NCI-H446 (cell line): Measurements from ENCODE around the gene MRPL20.
"Not testable (repeated sequence)": the region's sequence is repeated elsewhere in the genome, so short reads cannot be mapped to it uniquely, and the experiment has no call there.

Experiments
- DNase-seq, 2 experiments: peaks; one replicate each; lab custom pipeline; 2025; lab: John Stamatoyannopoulos, UW

The MRPL20 gene

DNA sequence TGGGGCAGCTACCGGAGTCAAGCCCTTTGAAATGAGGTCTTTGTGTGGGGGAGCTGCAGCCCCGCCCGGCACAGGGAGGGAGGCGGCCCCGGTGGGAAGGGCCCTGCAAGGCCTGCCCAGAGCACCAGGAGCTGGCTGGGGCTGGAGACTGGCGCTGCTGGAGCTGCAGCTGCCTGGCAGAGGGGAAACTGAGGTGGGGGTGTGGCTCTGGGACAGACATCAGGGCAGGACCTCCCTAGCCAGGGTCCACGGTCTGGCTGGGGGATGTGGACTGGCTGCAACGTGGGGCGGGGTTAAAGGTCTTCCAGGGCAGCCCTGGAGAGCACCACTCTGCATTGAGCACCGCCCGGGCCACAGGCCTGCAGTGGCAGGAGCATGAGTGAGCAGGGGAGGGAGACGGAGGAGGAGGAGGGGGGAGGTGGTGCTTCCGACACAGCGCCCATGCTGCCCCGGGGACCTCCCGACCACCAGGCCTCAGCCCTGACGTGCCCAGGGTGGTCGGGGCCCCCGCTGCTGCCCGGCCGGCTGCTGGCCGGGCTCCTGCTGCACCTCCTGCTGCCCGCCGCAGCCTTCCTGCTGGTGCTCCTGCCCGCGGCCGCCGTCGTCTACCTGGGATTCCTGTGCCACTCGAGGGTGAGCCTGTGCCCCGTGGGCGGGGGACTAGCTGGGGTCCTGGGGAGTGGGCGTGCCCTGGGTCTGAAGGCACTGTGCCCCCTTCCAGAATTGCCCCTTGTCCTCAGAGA is 18.8 kb upstream of the MRPL20 start:
- no peak for DNase-seq

DNA sequence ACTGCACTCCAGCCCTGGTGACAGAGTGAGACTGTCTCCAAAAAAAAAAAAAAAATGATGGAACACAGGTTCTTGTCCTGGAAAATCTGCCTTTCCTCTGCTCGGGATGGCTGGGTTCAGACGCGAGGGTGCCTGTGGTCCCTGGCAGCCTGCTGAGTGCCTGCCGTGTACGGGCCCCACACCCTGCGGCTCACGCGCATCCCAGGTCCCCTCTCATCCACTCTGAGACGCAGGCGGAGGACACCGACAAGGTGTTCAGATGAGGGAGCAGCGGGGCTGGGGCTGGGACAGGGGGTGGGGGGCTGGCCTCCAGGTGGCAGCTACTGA is 18.3 kb upstream of the MRPL20 start:
- no peak for DNase-seq

DNA sequence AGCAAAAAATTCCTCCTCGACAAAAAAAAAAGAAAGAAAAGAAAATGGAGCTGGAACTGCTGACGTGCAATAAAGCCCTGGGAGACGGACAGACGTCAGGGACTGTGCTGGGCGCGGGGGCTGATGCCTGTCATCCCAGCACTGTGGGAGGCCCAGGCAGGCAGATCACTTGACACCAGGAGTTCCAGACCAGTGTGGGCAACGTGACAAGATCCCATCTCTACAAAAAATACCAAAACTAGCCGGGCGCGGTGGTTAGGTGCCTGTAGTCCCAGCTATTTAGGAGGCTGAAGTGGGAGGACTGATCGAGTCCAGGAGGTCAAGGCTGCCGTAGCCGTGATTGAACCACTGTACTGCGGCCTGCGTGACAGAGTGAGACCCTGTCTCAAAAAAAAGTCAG is 17.6 kb upstream of the MRPL20 start:
- DNase-seq = no peak

GRCh38 chr1:1423245-1423597 is 16.1 kb upstream of the MRPL20 start:
- no peak for DNase-seq

- DNase-seq = no peak
Measured at GRCh38 chr1:1422465-1423244, 15.6 kb upstream of the MRPL20 start.

DNA sequence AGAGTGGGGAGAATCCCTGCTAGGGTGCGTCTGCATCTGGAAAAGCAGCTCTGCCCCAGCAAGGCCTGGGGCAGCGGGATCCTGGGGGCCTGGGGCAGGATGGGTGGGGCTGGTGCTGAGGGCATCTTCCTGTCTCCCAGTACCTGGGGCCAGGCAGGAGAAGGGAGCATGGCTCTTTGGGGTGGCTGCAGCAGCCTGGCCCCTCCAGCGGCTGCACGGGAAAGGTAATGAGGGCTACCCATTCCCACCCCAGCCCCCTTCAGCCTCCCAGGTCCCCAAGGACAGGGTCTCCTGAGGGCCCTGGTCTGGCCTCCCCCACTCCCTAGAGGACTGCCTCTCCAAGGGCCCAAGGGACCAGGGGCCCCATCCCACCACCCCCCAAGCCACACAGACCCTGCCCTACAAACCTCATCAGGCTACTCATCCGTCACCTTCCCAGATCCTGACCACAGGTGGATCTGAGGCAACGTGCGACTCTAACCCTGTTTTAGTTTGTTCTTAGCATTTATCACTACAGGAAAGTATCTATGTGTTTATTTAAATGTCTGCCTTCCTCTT is 14.9 kb upstream of the MRPL20 start:
- no peak for DNase-seq

DNA sequence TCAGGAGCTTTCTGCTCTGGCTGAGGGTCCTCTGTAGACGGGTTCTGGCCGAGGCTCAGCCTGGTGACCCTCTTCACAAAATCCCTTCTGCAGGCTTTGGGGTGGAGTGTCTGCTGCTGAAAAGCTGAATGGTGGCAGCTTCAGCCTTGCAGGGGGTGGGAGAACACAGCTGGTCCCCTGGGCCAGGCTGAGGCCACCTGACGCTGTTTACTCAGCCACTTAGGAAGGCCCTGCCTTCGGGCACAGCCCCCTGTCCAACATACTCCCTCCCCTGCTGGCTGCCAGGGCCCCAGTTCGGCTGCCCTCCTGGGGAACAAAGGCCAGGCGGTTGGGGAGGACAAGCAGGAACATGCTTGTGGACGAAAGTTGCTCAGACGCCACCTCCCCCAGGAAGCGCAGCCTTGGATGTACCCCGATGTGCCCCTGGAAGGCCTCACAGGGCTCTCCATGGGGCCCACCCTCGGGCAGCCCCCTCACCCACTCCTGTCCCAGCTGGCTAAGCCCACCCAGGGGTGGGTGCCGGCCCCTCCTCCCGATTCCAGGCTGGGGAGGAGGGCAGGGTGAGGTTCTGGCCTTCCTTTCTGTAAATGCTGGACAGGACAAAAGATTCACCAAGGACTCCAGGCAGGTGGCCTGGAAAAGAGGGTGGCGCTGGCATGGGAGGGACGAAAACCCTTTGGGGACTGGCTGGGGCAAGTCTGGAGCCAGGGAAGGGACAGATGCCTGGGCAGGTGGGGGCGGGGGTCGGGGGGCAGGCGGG is 14.2 kb upstream of the MRPL20 start, which contains the start of gene ANKRD65:
TSS of gene ANKRD65 (minus strand) at position 130 of the 760 bp plus-strand sequence. CDS start 271 bp downstream, outside the sequence.
- no peak for DNase-seq

- DNase-seq = no peak
Measured at GRCh38 chr1:1420654-1421141, 13.6 kb upstream of the MRPL20 start.

- no peak for DNase-seq
Measured at GRCh38 chr1:1419813-1420653, 12.9 kb upstream of the MRPL20 start.

GRCh38 chr1:1419363-1419812 is 12.3 kb upstream of the MRPL20 start:
- DNase-seq = no peak

- no peak for DNase-seq
Measured at GRCh38 chr1:1418464-1419362, 11.6 kb upstream of the MRPL20 start.

GRCh38 chr1:1417825-1418463 is 10.9 kb upstream of the MRPL20 start:
- not testable (repeated sequence) for DNase-seq

- DNase-seq = not testable (repeated sequence)
Measured at GRCh38 chr1:1417396-1417795, 10.3 kb upstream of the MRPL20 start.

GRCh38 chr1:1415751-1416150 is 8.7 kb upstream of the MRPL20 start:
- DNase-seq = no peak

- not testable (repeated sequence) for DNase-seq
Measured at GRCh38 chr1:1412311-1412902, 5.3 kb upstream of the MRPL20 start.

GRCh38 chr1:1411626-1412025 is 4.5 kb upstream of the MRPL20 start:
- no peak for DNase-seq

GRCh38 chr1:1410238-1410637 is 3.1 kb upstream of the MRPL20 start:
- DNase-seq = not testable (repeated sequence)

DNA sequence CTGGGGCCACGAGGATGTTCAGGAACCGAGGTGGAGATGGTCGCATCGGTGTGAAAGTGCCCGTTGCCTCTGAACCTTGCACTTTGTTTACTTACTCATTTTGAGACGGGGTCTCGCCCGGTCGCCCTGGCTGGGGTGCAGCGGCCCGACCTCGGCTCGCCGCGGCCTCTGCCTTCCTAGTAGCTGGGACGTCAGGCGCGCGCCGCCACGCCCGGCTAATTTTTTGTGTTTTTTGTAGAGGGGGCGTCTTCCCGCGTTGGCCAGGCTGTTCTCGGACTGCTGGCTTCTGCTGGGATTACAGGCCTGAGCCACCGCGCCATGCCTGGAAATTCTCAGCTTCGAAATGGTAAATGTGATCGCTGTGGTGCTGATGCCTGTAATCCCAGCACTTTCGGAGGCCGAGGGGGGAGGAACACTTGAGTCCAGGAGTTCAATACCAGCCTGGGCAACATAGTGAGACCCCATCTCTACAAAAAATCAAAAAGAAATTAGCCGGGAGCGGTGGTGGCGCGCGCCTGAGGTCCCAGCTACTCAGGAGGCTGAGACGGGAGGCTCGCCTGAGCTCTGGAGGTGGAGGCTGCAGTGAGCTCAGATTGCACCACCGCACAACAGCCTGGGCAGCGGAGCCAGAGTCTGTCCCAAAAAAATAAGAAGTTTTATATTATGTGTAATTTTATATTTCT is 684 bp upstream of the MRPL20 start:
- no peak for DNase-seq
